Glomerular endothelial cell (primary cell): Measurements from ENCODE around the gene PABPC1L. TPM values are rescaled to one million over a fixed set of nuclear protein-coding genes. Genes with fewer than 3 reads are reported as not detected.

Experiments used
- DNase-seq: peaks from one replicate; pipeline ENCODE4 v3.0.0-alpha.2; 2011; ENCODE audit warnings: low read depth, low spot score; ENCODE audit errors: extremely low read depth
- total RNA-seq: library from RNA; depleted of rRNA; stranded (reverse); fragments of >200 nt; gene quantifications from 2 replicates; pipeline ENCODE4 v1.2.3, GENCODE V29; 2015

The PABPC1L gene
- total RNA-seq, 1 donor from 2014 or later = 13.6 TPM

GRCh38 chr20:44966030-44966961, 56.4 kb downstream of the PABPC1L start, which contains the start of gene STK4:
TSS of gene STK4 (plus strand) at chr20:44966512. CDS start at chr20:44966569, 57 bp downstream.
- no peak for DNase-seq

- DNase-seq = no peak
Observed at GRCh38 chr20:44967207-44967807, 57.4 kb downstream of the PABPC1L start.

- DNase-seq = no peak
Observed at GRCh38 chr20:44969300-44969894, 59.5 kb downstream of the PABPC1L start.

- DNase-seq = no peak
Observed at GRCh38 chr20:44970243-44970757, 60.4 kb downstream of the PABPC1L start.

- no peak for DNase-seq
Observed at GRCh38 chr20:44973053-44973452, 63.2 kb downstream of the PABPC1L start.

- no peak for DNase-seq
Observed at GRCh38 chr20:44976698-44977097, 66.8 kb downstream of the PABPC1L start.

- no peak for DNase-seq
Observed at GRCh38 chr20:44979090-44979621, 69.3 kb downstream of the PABPC1L start.

- no peak for DNase-seq
Observed at GRCh38 chr20:44981736-44982406, 72.0 kb downstream of the PABPC1L start.

GRCh38 chr20:44983093-44983674, 73.3 kb downstream of the PABPC1L start:
- no peak for DNase-seq

- DNase-seq = no peak
Observed at GRCh38 chr20:44988631-44989171, 78.8 kb downstream of the PABPC1L start.

Other genes starting within 250 kb of the PABPC1L start
- gene CCN5, start 194.7 kb upstream of the PABPC1L start, total RNA-seq = not detected in 2 replicates
- gene KCNK15, start 164.2 kb upstream of the PABPC1L start, total RNA-seq = 0.35 TPM in 1 of 2 replicates, not detected in the other
- gene RIMS4, start 99.5 kb upstream of the PABPC1L start, total RNA-seq = not detected in 2 replicates
- 167 and 173 TPM in 2 replicates for gene YWHAB, start 24.4 kb upstream of the PABPC1L start, total RNA-seq
- 36.9 and 43.0 TPM in 2 replicates for gene TOMM34, start 50.3 kb downstream of the PABPC1L start, total RNA-seq
- 14.0 and 20.9 TPM in 2 replicates for gene STK4, start 56.5 kb downstream of the PABPC1L start, total RNA-seq
- 0.12 and 0.34 TPM in 2 replicates for gene KCNS1, start 191.1 kb downstream of the PABPC1L start, total RNA-seq
- not detected in 2 replicates for gene WFDC5, start 205.1 kb downstream of the PABPC1L start, total RNA-seq
- gene WFDC12, start 214.4 kb downstream of the PABPC1L start, total RNA-seq = not detected in 2 replicates